HepG2 (cell line): ENCODE measurements around the gene MAVS. TPM values are rescaled to one million over a fixed set of nuclear protein-coding genes. Genes with fewer than 3 reads are reported as not detected.

Experiments
- ATAC-seq: fragments of 200-7000 bp; cut with Tn5 transposase; 3 replicates; pipeline ENCODE4 v1.9.1; 2020; ENCODE audit warnings: mild to moderate bottlenecking, moderate library complexity
- BruUV-seq: library from RNA; stranded (reverse); fragments of 400-500 nt; replicated peaks from 2 replicates; lab custom pipeline; 2021; lab: Mats Ljungman, UMichigan
- CTCF ChIA-PET: fragments of 300-600 bp; formaldehyde crosslinking; extraction: SDS; loops from one replicate; lab custom pipeline; 2021; ENCODE audit warnings: low total read pairs, inconsistent platforms, low intra/inter-chr PET ratio; lab: Yijun Ruan, JAX
- POLR2A ChIA-PET: fragments of 350-600 bp; sonication (Branson Sonifier 250); formaldehyde crosslinking; loops from one replicate; lab custom pipeline; 2020; ENCODE audit warnings: antibody characterized with exemption, inconsistent platforms; lab: Yijun Ruan, JAX
- DNase-seq: peaks from one replicate; pipeline ENCODE4 v3.0.0-alpha.2; 2015; ENCODE audit warnings: low spot score
- FAIRE-seq: peaks from 3 replicates; lab custom pipeline; 2011; peaks lifted over from hg19 to GRCh38; lab: Jason Lieb, UNC
- H2AFZ ChIP-seq: one replicate; pipeline ENCODE4 v1.6.1; 2011; ENCODE audit warnings: low read length, inconsistent platforms
- H3K27ac ChIP-seq: fragments of 300-600 bp; 3 replicates; pipeline ENCODE4 v1.8.0; 2011; ENCODE audit warnings: mixed run types, mild to moderate bottlenecking, mixed read lengths, low read length, inconsistent platforms; ENCODE audit not compliant: insufficient read depth; ENCODE audit errors: extremely low read length
- H3K27me3 ChIP-seq, 2 experiments: fragments of 200-600 bp in 1 of 2; 2 replicates in 1 of 2; 3 replicates in 1 of 2; pipeline versions ENCODE4 v1.6.0 to v1.8.0; 2011; ENCODE audit warnings: low read length in 2 of 2, mild to moderate bottlenecking in 2 of 2, moderate library complexity in 2 of 2, inconsistent platforms in 1 of 2; ENCODE audit not compliant: insufficient read depth in 2 of 2, control insufficient read depth in 1 of 2
- H3K36me3 ChIP-seq, 2 experiments: fragments of 200-600 bp in 1 of 2; replicated peaks in 1 of 2; 2 replicates in 1 of 2; 3 replicates in 1 of 2; pipeline versions ENCODE4 v1.5.1 to v1.8.0; 2011; ENCODE audit warnings: low read length in 2 of 2, inconsistent platforms in 1 of 2; ENCODE audit not compliant: insufficient read depth in 2 of 2, control insufficient read depth in 1 of 2
- H3K4me1 ChIP-seq: 2 replicates; pipeline ENCODE4 v1.5.1; 2012; ENCODE audit warnings: low read length, inconsistent platforms; ENCODE audit not compliant: insufficient read depth
- H3K4me2 ChIP-seq: 2 replicates; pipeline ENCODE4 v1.6.0; 2011; ENCODE audit warnings: low read depth, low read length, inconsistent platforms
- H3K4me3 ChIP-seq, 3 experiments: fragments of 200-600 bp in 1 of 3; sonication (generic), shearing (Covaris generic) in 1 of 3; replicated peaks in 1 of 3; 2 replicates each; pipeline ENCODE4 v1.5.1; 2011 to 2016; ENCODE audit warnings: low read length in 3 of 3, inconsistent platforms in 2 of 3, low read depth in 2 of 3, mild to moderate bottlenecking in 2 of 3, control low read depth in 1 of 3, mixed read lengths in 1 of 3; ENCODE audit not compliant: insufficient read depth in 1 of 3
- H3K79me2 ChIP-seq: one replicate; pipeline ENCODE4 v1.6.1; 2011; ENCODE audit warnings: low read length, inconsistent platforms; ENCODE audit not compliant: insufficient read depth
- H3K9ac ChIP-seq: 2 replicates; pipeline ENCODE4 v1.6.0; 2011; ENCODE audit warnings: mild to moderate bottlenecking, low read depth, low read length, inconsistent platforms; ENCODE audit not compliant: insufficient read depth
- H3K9me3 ChIP-seq: 2 replicates; pipeline ENCODE4 v1.5.1; 2012; ENCODE audit warnings: mild to moderate bottlenecking, low read length
- H4K20me1 ChIP-seq: 2 replicates; pipeline ENCODE4 v1.6.0; 2011; ENCODE audit warnings: inconsistent platforms, mild to moderate bottlenecking, low read length, moderate library complexity; ENCODE audit not compliant: insufficient read depth
- ATF7 ChIP-seq, 2 experiments: fragments of 450-650 bp in 1 of 2; sonication (generic) in 1 of 2; formaldehyde crosslinking in 1 of 2; IDR thresholded peaks; 2 replicates each; pipeline versions ENCODE4 v1.4.0 to v1.6.1; 2016 to 2020; ENCODE audit warnings: antibody characterized with exemption in 1 of 2, mild to moderate bottlenecking in 1 of 2, missing genetic modification reagents in 1 of 2
- JUNB ChIP-seq: sonication (generic); formaldehyde crosslinking; IDR thresholded peaks from 2 replicates; pipeline ENCODE4 v1.8.0; 2022; ENCODE audit warnings: missing genetic modification reagents, mild to moderate bottlenecking, borderline replicate concordance
- MTA3 ChIP-seq: sonication (generic); formaldehyde crosslinking; IDR thresholded peaks from 2 replicates; pipeline ENCODE4 v1.4.0; 2020; ENCODE audit warnings: missing genetic modification reagents
- RBFOX2 ChIP-seq: fragments of 200-400 bp; formaldehyde crosslinking; IDR thresholded peaks from 2 replicates; pipeline ENCODE4 v1.6.1; 2017; ENCODE audit warnings: low read depth, mild to moderate bottlenecking, low read length
- SMYD3 ChIP-seq: sonication (generic); formaldehyde crosslinking; IDR thresholded peaks from 2 replicates; pipeline ENCODE4 v1.8.1; 2023; ENCODE audit warnings: mild to moderate bottlenecking, missing genetic modification reagents
- TBX3 ChIP-seq: fragments of 450-650 bp; IDR thresholded peaks from 2 replicates; pipeline ENCODE4 v1.6.1; 2017; ENCODE audit warnings: antibody characterized with exemption, mild to moderate bottlenecking, inconsistent platforms, borderline replicate concordance
- ZNF549 ChIP-seq: sonication (generic); formaldehyde crosslinking; IDR thresholded peaks from 2 replicates; pipeline ENCODE4 v1.5.0; 2020; ENCODE audit warnings: missing genetic modification reagents
- WGBS: methylation state at CpG from one replicate; pipeline ENCODE4 v1.1.6; 2017; ENCODE audit warnings: low lambda C conversion rate; 5-methylcytosine and 5-hydroxymethylcytosine counted together
- in situ Hi-C: cut with HindIII; loops from 2 replicates; pipeline ENCODE4 v1.10.0; 2017; ENCODE audit warnings: low pct_unique_long_range_greater_than_20kb; ENCODE audit not compliant: extremely low pct_ligation_motif_present
- intact Hi-C: fragments of 100-400 bp; cut with micrococcal nuclease; formaldehyde crosslinking; loops from one replicate; pipeline ENCODE4 v1.10.0; 2022; ENCODE audit not compliant: unreplicated experiment
- polyA plus RNA-seq, 8 experiments: library from polyadenylated mRNA; depleted of rRNA in 3 of 8; stranded (reverse) in 7 of 8; unstranded in 1 of 8; fragments of >200 nt; fragmentation: Illumina TruSeq in 4 of 8; extraction: Trizol in 4 of 8; gene quantifications; 2 replicates each; pipeline versions ENCODE4 v1.2.1 to v1.2.3, GENCODE V29; 2011 to 2016; ENCODE audit warnings: low read depth in 4 of 8, missing spikeins in 1 of 8, mixed read lengths in 1 of 8; ENCODE audit not compliant: insufficient read depth in 1 of 8
- total RNA-seq, 5 experiments: library from RNA; depleted of rRNA; stranded (reverse); fragments of >200 nt; fragmentation: Illumina TruSeq; extraction: Trizol; gene quantifications; 2 replicates each; pipeline ENCODE4 v1.2.3, GENCODE V29; 2016; ENCODE audit warnings: low read depth in 1 of 5
- TF ChIP-seq, protein P1 (sequence below): sonication (generic); formaldehyde crosslinking; IDR thresholded peaks from 2 replicates; pipeline ENCODE4 v1.5.1; 2020; ENCODE audit warnings: mild to moderate bottlenecking, missing genetic modification reagents, moderate library complexity
- TF ChIP-seq, protein P2 (sequence below): sonication (generic); formaldehyde crosslinking; IDR thresholded peaks from 2 replicates; pipeline ENCODE4 v1.5.1; 2020; ENCODE audit warnings: missing genetic modification reagents, mild to moderate bottlenecking, borderline replicate concordance

The MAVS gene
- total and polyA plus RNA-seq, 2 of the 13 experiments (the other 11 are each of a cell fraction or from before 2014, with no cell fraction given): 27.3 to 36.6 TPM

DNA sequence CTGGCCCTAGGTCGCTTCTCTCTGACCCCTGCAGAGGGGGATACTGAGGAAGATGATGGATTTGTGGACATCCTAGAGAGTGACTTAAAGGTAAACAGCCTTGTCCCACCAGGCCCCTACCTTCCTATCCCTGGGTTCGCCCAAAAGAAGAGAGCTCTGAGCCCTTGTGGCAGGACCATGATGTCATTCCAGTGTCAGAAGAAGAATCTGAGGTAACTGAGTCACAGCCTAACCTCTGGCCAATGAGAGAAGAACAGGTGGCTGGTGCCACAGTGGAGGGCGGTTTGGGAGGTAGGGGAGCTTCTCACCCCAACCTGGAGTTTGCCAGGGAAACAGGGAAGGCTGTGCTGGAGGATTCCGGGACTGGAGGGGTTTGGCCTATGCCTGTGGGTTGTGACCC, 45.3 kb upstream of the MAVS start:
- ATAC-seq (no peak), FAIRE-seq (no peak), DNase-seq (no peak)
- peaks cover 37% of the 10 kb centered on the region for H3K4me1 ChIP-seq
- in situ Hi-C loops: no loop called here
- intact Hi-C loops: no loop called here
- WGBS: 88% methylated on average over 4 of the region's 4 CpGs
- peaks cover 20% of the 10 kb centered on the region for H3K79me2 ChIP-seq
- no peaks in the 10 kb centered on the region for H4K20me1 ChIP-seq
- no peak overlapping the region for H3K4me3 ChIP-seq
- H3K9me3 ChIP-seq: no peaks in the 10 kb centered on the region
- TF ChIP-seq MTA3 (CRISPR knock-in tag) (no peak), ATF7 (IDR thresholded peaks at IDR 0.05) (peak; percentile 60), ATF7 (CRISPR knock-in tag; IDR thresholded peaks at IDR 0.05) (no peak)
- no peak overlapping the region for H2AFZ ChIP-seq
- BruUV-seq: no TSS peak
- CTCF ChIA-PET: no interaction called here
- H3K4me2 ChIP-seq: no peak overlapping the region
- peaks cover 27 to 48% of the 10 kb centered on the region in 2 experiments for H3K36me3 ChIP-seq
- POLR2A ChIA-PET: interaction anchor here (1.7 to 2.4 kb wide), 2 partner anchors 17 to 19 kb away, joined by 8 to 12 read pairs; partner anchors contain the start of gene AP5S1
- no peaks in the 10 kb centered on the region; a peak in 1 of 5 replicates for H3K27me3 ChIP-seq
- H3K27ac ChIP-seq: no peak overlapping the region
- no peak overlapping the region for H3K9ac ChIP-seq

DNA sequence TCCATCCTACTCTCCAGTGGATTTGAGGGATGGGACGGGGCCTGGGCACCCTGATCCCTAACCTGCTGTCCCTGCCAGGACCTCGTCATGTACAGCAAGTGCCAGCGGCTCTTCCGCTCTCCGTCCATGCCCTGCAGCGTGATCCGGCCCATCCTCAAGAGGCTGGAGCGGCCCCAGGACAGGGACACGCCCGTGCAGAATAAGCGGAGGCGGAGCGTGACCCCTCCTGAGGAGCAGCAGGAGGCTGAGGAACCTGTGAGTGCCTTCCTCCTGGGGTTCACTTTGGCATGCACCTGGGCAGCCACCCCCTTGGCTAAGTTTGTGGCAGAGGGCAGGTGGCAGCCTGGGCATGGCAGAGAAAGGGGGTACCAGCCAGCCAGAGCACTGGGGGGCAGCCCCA, 44.8 kb upstream of the MAVS start:
- no peak for FAIRE-seq
- Histone ChIP-seq H4K20me1 (no peaks in the 10 kb centered on the region), H3K27me3 (no peaks in the 10 kb centered on the region), H2AFZ (no peak overlapping the region), H3K9me3 (no peaks in the 10 kb centered on the region), H3K4me2 (no peak overlapping the region), H3K4me3 (no peak overlapping the region), H3K9ac (no peak overlapping the region), H3K36me3 (peaks cover 27 to 48% of the 10 kb centered on the region in 2 experiments), H3K79me2 (peaks cover 16% of the 10 kb centered on the region), H3K27ac (no peak overlapping the region), H3K4me1 (peaks cover 41% of the 10 kb centered on the region)
- ATAC-seq: no peak
- ChIA-PET CTCF (no interaction called here), POLR2A (interaction anchor here (1.7 kb wide), 1 partner anchor 17 kb away, joined by 8 read pairs; no protein-coding TSS in a partner anchor)
- WGBS: 99% methylated on average over 13 of the region's 13 CpGs
- no TSS peak for BruUV-seq
- no peak for DNase-seq
- in situ Hi-C loops: no loop called here
- intact Hi-C loops: no loop called here
- TF ChIP-seq RBFOX2 (0 out of 2 replicates have a peak, but pooled peaks have one; percentile 33), TBX3 (no peak), JUNB (CRISPR knock-in tag) (no peak), SMYD3 (CRISPR knock-in tag) (no peak), ZNF549 (no peak)
- TF ChIP-seq, protein P1, sequence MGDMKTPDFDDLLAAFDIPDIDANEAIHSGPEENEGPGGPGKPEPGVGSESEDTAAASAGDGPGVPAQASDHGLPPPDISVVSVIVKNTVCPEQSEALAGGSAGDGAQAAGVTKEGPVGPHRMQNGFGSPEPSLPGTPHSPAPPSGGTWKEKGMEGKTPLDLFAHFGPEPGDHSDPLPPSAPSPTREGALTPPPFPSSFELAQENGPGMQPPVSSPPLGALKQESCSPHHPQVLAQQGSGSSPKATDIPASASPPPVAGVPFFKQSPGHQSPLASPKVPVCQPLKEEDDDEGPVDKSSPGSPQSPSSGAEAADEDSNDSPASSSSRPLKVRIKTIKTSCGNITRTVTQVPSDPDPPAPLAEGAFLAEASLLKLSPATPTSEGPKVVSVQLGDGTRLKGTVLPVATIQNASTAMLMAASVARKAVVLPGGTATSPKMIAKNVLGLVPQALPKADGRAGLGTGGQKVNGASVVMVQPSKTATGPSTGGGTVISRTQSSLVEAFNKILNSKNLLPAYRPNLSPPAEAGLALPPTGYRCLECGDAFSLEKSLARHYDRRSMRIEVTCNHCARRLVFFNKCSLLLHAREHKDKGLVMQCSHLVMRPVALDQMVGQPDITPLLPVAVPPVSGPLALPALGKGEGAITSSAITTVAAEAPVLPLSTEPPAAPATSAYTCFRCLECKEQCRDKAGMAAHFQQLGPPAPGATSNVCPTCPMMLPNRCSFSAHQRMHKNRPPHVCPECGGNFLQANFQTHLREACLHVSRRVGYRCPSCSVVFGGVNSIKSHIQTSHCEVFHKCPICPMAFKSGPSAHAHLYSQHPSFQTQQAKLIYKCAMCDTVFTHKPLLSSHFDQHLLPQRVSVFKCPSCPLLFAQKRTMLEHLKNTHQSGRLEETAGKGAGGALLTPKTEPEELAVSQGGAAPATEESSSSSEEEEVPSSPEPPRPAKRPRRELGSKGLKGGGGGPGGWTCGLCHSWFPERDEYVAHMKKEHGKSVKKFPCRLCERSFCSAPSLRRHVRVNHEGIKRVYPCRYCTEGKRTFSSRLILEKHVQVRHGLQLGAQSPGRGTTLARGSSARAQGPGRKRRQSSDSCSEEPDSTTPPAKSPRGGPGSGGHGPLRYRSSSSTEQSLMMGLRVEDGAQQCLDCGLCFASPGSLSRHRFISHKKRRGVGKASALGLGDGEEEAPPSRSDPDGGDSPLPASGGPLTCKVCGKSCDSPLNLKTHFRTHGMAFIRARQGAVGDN (CRISPR knock-in tag): peak; percentile 17; the same call in 1 of the 2 replicates
- TF ChIP-seq, protein P2, sequence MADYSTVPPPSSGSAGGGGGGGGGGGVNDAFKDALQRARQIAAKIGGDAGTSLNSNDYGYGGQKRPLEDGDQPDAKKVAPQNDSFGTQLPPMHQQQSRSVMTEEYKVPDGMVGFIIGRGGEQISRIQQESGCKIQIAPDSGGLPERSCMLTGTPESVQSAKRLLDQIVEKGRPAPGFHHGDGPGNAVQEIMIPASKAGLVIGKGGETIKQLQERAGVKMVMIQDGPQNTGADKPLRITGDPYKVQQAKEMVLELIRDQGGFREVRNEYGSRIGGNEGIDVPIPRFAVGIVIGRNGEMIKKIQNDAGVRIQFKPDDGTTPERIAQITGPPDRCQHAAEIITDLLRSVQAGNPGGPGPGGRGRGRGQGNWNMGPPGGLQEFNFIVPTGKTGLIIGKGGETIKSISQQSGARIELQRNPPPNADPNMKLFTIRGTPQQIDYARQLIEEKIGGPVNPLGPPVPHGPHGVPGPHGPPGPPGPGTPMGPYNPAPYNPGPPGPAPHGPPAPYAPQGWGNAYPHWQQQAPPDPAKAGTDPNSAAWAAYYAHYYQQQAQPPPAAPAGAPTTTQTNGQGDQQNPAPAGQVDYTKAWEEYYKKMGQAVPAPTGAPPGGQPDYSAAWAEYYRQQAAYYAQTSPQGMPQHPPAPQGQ (CRISPR knock-in tag): no peak
